Measurements from ENCODE around the gene TTC27.

The TTC27 gene

DNA sequence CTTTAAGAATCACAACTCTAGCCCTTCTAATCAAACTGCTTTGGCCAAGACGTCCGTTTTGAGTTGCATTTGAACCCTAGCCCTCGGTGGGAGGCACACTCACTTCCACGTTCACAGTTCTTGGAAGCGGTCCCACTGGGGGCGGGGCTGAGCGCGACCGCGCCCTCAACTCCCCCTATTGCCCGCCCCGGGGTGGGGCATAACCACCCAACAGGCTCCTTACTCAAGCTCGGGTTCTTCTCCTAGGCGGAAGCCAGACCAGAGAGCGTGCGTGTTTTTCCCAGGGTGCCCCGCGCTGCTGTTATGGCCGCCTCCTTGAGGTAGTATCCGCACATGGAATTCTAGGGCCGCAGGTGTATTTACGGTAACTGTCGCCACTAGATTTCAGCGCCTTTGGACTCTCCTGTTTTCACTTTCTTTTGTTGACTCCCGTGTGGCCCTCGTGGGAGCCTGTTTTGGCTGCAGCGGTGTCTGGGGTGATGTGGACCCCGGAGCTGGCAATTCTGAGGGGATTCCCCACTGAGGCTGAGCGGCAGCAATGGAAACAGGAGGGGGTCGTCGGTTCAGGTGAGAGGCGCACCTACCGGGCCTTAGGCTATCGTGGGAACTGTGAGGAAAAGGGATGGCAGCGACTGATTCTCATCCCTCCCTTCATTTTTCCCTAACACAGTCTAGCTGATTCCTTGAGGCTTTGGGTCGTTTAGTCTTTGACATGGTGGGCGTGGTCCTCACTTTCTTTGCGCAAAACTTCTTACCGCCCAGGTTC, at the start of gene TTC27:
Gene TTC27 (plus strand): TSS at position 237 of the 766 bp plus-strand sequence. CDS start 243 bp downstream, at position 480.
- peak within 1 kb of the TSS; percentile 97 for H3K4me3 ChIP-seq (ENCODE audit: low read depth, low read length)
- DNase-seq (ENCODE audit: low read depth, low spot score), result peak; percentile 96
- TF ChIP-seq, protein P1, sequence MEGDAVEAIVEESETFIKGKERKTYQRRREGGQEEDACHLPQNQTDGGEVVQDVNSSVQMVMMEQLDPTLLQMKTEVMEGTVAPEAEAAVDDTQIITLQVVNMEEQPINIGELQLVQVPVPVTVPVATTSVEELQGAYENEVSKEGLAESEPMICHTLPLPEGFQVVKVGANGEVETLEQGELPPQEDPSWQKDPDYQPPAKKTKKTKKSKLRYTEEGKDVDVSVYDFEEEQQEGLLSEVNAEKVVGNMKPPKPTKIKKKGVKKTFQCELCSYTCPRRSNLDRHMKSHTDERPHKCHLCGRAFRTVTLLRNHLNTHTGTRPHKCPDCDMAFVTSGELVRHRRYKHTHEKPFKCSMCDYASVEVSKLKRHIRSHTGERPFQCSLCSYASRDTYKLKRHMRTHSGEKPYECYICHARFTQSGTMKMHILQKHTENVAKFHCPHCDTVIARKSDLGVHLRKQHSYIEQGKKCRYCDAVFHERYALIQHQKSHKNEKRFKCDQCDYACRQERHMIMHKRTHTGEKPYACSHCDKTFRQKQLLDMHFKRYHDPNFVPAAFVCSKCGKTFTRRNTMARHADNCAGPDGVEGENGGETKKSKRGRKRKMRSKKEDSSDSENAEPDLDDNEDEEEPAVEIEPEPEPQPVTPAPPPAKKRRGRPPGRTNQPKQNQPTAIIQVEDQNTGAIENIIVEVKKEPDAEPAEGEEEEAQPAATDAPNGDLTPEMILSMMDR (IDR thresholded peaks at IDR 0.05; ENCODE audit: low read depth, low read length), result no peak
- in situ Hi-C loops (cut with HindIII; ENCODE audit: low sequenced_read_pairs), result no loop called here

DNA sequence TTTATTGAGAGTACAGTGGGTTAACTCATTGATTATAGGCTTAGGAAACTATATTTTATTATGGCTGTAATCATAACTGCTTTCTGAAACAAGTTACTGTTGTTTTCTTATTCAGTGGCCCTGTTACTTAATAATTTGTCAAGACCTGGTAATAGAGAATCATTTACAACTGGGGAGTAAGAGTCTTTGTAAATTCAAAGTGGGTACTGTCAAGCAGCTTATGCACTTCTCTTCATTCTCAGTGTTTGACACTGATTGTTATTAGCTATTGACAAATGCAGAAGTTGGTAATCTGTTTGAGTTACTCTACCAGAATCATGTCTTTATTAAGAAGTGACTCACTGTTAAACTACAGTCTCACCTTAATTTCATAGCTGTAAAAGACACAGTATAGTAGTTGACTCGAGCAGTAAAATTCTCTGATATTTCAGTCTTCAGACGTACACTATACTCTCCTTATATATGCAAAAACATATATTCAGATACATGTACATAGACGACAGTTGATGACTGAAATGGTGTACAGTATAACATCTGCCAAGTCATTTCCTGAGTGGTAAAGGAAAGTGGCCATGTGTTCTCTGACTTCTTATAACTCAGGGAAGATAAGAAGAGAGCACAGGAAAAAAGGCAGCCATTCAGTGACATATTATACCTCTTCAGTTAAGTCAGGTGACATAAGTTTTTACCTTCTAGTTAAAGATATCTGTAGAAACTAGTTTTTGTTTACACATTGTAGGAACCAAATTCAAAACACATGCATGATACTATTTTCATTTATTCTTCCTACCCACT, 36.0 kb upstream of the TTC27 start:
- DNase-seq (ENCODE audit: low read depth, low spot score), result peak; percentile 27
- TF ChIP-seq, protein P1 (IDR thresholded peaks at IDR 0.05; ENCODE audit: low read depth, low read length), result no peak
- in situ Hi-C loops (cut with HindIII; ENCODE audit: low sequenced_read_pairs), result no loop called here
- H3K4me3 ChIP-seq (ENCODE audit: low read depth, low read length), result no peak overlapping the region

DNA sequence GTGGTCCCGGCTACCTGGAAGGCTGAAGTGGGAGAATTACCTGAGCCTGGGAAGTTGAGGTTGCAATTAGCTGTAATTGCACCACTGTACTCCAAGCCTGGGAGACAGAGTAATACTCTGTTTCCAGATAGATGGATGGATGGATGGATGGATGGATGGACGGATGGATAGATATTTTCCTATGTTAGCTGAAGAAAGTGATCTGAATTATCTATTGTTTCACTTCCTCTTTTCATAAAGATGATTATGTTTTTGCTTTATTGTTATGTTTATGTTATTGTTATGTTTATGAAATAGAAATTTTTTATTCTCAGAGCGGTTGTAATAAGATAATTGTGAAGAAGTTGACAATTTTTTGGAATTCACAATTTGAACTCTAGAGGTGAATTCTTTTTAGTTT, 33.3 kb upstream of the TTC27 start:
- TF ChIP-seq, protein P1 (IDR thresholded peaks at IDR 0.05; ENCODE audit: low read depth, low read length), result no peak
- in situ Hi-C loops (cut with HindIII; ENCODE audit: low sequenced_read_pairs), result no loop called here
- no peak for DNase-seq (ENCODE audit: low read depth, low spot score)
- no peak overlapping the region for H3K4me3 ChIP-seq (ENCODE audit: low read depth, low read length)

DNA sequence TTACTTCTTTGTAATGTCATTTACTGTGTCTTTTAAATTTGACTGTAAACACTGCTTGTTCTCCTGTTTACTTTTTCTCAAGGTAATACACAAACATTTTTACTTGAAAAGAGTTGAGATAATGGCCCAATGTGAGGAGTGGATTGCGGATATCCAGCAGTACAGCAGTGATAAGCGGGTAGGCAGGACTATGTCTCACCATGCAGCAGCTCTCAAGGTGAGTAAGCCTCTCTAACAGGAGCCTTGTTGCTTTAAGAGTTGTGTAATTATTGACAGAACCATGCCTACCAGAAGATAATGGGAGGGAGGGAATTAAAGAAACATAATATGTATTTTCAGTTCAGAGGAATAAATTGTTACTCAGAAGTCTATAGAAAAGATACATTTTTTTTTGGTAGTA, 16.5 kb upstream of the TTC27 start:
- DNase-seq (ENCODE audit: low read depth, low spot score), result no peak
- TF ChIP-seq, protein P1 (IDR thresholded peaks at IDR 0.05; ENCODE audit: low read depth, low read length), result no peak
- H3K4me3 ChIP-seq (ENCODE audit: low read depth, low read length), result no peak overlapping the region
- in situ Hi-C loops (cut with HindIII; ENCODE audit: low sequenced_read_pairs), result no loop called here

DNA sequence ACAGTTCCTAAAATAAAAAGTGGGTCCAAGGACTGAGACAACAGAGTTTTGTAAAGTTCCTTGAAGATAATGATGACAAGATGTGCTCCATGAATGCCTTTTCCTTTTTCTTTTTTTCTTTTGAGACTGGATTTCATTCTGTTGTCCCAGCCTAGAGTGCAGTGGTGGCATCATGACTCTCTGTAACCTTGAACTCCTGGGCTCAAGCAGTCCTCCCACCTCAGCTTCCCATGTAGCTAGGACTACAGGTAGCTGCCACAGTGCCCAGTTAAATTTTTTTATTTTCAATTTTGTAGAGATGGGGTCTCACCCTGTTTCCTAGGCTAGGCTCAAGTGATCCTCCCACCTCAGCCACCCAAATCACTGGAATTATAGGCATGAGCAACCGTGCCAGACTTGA, 16.1 kb upstream of the TTC27 start:
- in situ Hi-C loops (cut with HindIII; ENCODE audit: low sequenced_read_pairs), result no loop called here
- DNase-seq (ENCODE audit: low read depth, low spot score), result no peak
- TF ChIP-seq, protein P1 (IDR thresholded peaks at IDR 0.05; ENCODE audit: low read depth, low read length), result no peak

DNA sequence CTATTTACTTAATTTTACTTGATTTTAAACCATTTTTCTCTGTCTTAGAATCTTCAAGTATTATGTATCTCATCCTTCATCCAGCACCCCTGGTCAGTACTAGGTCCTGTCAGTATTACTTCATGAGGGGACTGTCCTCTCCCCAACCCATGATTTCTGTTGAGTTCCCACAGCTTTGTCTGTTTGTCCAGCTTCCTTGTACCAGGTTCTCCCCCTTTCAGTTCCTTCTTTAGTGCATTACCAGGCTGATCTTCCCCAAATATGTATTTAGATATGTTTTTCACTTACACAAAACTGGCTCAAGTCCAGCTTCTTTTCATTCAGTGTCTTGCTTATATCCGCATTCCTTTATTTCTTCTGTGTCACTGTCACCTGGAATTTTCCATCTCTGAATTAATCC, 13.8 kb upstream of the TTC27 start:
- TF ChIP-seq, protein P1 (IDR thresholded peaks at IDR 0.05; ENCODE audit: low read depth, low read length), result no peak
- DNase-seq (ENCODE audit: low read depth, low spot score), result no peak
- no peak overlapping the region for H3K4me3 ChIP-seq (ENCODE audit: low read depth, low read length)
- in situ Hi-C loops (cut with HindIII; ENCODE audit: low sequenced_read_pairs), result no loop called here

More for the DNA sequence above, 16.1 kb upstream of the TTC27 start:
- H3K4me3 ChIP-seq (ENCODE audit: low read depth, low read length), result no peak overlapping the region

Measured in astrocyte of the spinal cord (primary cell).